Panc1 (cell line): Measurements from ENCODE around the gene NPPA. TPM values are rescaled to one million over a fixed set of nuclear protein-coding genes. Genes with fewer than 3 reads are reported as not detected.

Experiments used
- ATAC-seq: fragments of 200-7000 bp; cut with Tn5 transposase; 2 replicates; pipeline ENCODE4 v1.9.1; 2020; ENCODE audit warnings: mild to moderate bottlenecking, moderate library complexity
- BruUV-seq: library from RNA; stranded (reverse); fragments of 400-500 nt; replicated peaks from 2 replicates; lab custom pipeline; 2021; lab: Mats Ljungman, UMichigan
- CTCF ChIA-PET: fragments of 300-600 bp; sonication (Branson Sonifier 250); formaldehyde crosslinking; loops from one replicate; lab custom pipeline; 2022; ENCODE audit warnings: antibody characterized with exemption; lab: Charles Lee
- POLR2A ChIA-PET: fragments of 300-600 bp; sonication (Branson Sonifier 250); formaldehyde crosslinking; loops from one replicate; lab custom pipeline; 2022; ENCODE audit warnings: antibody characterized with exemption; lab: Charles Lee
- DNase-seq: peaks from one replicate; pipeline ENCODE4 v3.0.0-alpha.2; 2010; ENCODE audit warnings: low read depth, low spot score
- H3K27ac ChIP-seq: 2 replicates; pipeline ENCODE4 v1.5.1; 2011; ENCODE audit warnings: mild to moderate bottlenecking, low read length, inconsistent platforms
- H3K27me3 ChIP-seq: fragments of 200-500 bp; sonication (Bioruptor generic); 2 replicates; pipeline ENCODE4 v1.6.0; 2014; ENCODE audit warnings: low read length, inconsistent platforms; ENCODE audit not compliant: control insufficient read depth, insufficient read depth
- H3K36me3 ChIP-seq: fragments of 200-500 bp; sonication (Bioruptor generic); 2 replicates; pipeline ENCODE4 v1.5.1; 2014; ENCODE audit warnings: inconsistent platforms, mild to moderate bottlenecking, low read length, moderate library complexity; ENCODE audit not compliant: control insufficient read depth, insufficient read depth
- H3K4me1 ChIP-seq: 2 replicates; pipeline ENCODE4 v1.5.1; 2011; ENCODE audit warnings: inconsistent platforms, mild to moderate bottlenecking, low read length, moderate library complexity; ENCODE audit not compliant: control insufficient read depth, insufficient read depth
- H3K4me3 ChIP-seq, 2 experiments: 2 replicates each; pipeline ENCODE4 v1.5.1; 2011 to 2012; ENCODE audit warnings: low read depth in 2 of 2, low read length in 2 of 2, mild to moderate bottlenecking in 2 of 2, inconsistent platforms in 1 of 2, moderate library complexity in 1 of 2
- H3K9me3 ChIP-seq: fragments of 200-500 bp; sonication (Bioruptor generic); 2 replicates; pipeline ENCODE4 v1.5.1; 2014; ENCODE audit warnings: low read depth, mild to moderate bottlenecking, inconsistent platforms, low read length, moderate library complexity; ENCODE audit not compliant: control insufficient read depth, insufficient read depth
- POLR2AphosphoS5 ChIP-seq: IDR thresholded peaks from 2 replicates; pipeline ENCODE4 v1.6.1; 2012; ENCODE audit warnings: mild to moderate bottlenecking, low read depth, low read length, moderate library complexity
- SIN3A ChIP-seq: IDR thresholded peaks from 2 replicates; pipeline ENCODE4 v1.6.1; 2012; ENCODE audit warnings: low read depth, mild to moderate bottlenecking, low read length, moderate library complexity, borderline replicate concordance; ENCODE audit not compliant: insufficient read depth
- TCF7L2 ChIP-seq: IDR thresholded peaks from 2 replicates; pipeline ENCODE4 v1.6.1; 2011; ENCODE audit warnings: mild to moderate bottlenecking, low read depth, low read length, inconsistent platforms
- in situ Hi-C: cut with HindIII; loops from 2 replicates; pipeline ENCODE4 v1.10.0; 2016; ENCODE audit warnings: low sequenced_read_pairs, low pct_unique_long_range_greater_than_20kb
- intact Hi-C: fragments of 100-400 bp; cut with micrococcal nuclease; formaldehyde crosslinking; loops from one replicate; pipeline ENCODE4 v1.10.0; 2022; ENCODE audit not compliant: unreplicated experiment
- total RNA-seq: library from RNA; stranded (reverse); gene quantifications from one replicate; pipeline ENCODE4 v1.2.1, GENCODE V29; 2021; ENCODE audit not compliant: unreplicated experiment
- TF ChIP-seq, protein P1 (sequence below): fragments of 450-650 bp; IDR thresholded peaks from 2 replicates; pipeline ENCODE4 v1.5.1; 2017; ENCODE audit warnings: mild to moderate bottlenecking
- TF ChIP-seq, protein P2 (sequence below), 2 experiments: IDR thresholded peaks; 2 replicates each; pipeline ENCODE4 v1.6.1; 2011 to 2012; ENCODE audit warnings: low read depth in 2 of 2, control low read depth in 1 of 2, low read length in 1 of 2, mild to moderate bottlenecking in 1 of 2, moderate library complexity in 1 of 2; ENCODE audit not compliant: insufficient read depth in 1 of 2

The NPPA gene
- total RNA-seq, 1 experiment from 2014 or later, result not detected

DNA sequence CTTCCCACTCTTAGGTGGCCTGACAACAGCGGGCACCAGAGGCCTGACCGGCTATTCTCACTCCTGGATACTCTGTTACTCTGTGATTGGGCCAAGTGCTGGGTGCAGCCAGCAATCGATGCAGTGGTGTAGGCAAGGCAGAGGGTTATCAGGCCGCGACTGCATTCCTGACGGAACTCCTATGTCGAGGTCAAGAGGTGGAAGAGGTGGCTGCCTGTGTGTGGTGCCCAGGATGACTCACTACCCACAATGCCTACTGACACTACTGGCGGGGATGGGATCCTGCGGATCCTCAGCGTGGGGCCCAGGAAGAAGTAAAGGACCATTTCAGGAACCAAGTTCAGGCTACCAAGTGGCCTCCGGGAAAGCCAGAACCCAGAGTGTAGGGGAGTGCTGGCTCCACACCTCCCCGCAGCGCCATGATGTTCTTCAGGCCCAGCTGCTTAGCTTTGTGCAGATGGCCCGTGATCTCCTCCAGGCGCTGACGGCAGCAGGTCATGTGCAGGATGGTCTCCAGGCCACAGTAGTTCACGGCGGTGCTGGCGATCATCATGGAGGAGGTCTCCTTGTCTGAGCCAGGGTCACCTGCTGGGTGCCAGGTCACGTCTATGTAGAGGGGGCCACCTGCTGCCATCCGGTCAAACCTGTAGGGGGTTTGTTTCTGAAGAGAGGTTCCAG, 46.7 kb downstream of the NPPA start:
- POLR2A ChIA-PET, result no interaction called here
- Histone ChIP-seq H3K36me3 (no peaks in the 10 kb centered on the region; the same call in 1 of the 2 replicates), H3K27ac (no peak overlapping the region), H3K4me1 (peaks cover 26% of the 10 kb centered on the region), H3K9me3 (no peaks in the 10 kb centered on the region), H3K4me3 (no peak overlapping the region), H3K27me3 (no peaks in the 10 kb centered on the region)
- ATAC-seq (no peak), DNase-seq (no peak)
- no TSS peak for BruUV-seq
- TF ChIP-seq SIN3A, result no peak
- no peak for TF ChIP-seq TCF7L2
- TF ChIP-seq, protein P1, sequence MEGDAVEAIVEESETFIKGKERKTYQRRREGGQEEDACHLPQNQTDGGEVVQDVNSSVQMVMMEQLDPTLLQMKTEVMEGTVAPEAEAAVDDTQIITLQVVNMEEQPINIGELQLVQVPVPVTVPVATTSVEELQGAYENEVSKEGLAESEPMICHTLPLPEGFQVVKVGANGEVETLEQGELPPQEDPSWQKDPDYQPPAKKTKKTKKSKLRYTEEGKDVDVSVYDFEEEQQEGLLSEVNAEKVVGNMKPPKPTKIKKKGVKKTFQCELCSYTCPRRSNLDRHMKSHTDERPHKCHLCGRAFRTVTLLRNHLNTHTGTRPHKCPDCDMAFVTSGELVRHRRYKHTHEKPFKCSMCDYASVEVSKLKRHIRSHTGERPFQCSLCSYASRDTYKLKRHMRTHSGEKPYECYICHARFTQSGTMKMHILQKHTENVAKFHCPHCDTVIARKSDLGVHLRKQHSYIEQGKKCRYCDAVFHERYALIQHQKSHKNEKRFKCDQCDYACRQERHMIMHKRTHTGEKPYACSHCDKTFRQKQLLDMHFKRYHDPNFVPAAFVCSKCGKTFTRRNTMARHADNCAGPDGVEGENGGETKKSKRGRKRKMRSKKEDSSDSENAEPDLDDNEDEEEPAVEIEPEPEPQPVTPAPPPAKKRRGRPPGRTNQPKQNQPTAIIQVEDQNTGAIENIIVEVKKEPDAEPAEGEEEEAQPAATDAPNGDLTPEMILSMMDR, result no peak
- TF ChIP-seq POLR2AphosphoS5, result no peak
- TF ChIP-seq, protein P2, sequence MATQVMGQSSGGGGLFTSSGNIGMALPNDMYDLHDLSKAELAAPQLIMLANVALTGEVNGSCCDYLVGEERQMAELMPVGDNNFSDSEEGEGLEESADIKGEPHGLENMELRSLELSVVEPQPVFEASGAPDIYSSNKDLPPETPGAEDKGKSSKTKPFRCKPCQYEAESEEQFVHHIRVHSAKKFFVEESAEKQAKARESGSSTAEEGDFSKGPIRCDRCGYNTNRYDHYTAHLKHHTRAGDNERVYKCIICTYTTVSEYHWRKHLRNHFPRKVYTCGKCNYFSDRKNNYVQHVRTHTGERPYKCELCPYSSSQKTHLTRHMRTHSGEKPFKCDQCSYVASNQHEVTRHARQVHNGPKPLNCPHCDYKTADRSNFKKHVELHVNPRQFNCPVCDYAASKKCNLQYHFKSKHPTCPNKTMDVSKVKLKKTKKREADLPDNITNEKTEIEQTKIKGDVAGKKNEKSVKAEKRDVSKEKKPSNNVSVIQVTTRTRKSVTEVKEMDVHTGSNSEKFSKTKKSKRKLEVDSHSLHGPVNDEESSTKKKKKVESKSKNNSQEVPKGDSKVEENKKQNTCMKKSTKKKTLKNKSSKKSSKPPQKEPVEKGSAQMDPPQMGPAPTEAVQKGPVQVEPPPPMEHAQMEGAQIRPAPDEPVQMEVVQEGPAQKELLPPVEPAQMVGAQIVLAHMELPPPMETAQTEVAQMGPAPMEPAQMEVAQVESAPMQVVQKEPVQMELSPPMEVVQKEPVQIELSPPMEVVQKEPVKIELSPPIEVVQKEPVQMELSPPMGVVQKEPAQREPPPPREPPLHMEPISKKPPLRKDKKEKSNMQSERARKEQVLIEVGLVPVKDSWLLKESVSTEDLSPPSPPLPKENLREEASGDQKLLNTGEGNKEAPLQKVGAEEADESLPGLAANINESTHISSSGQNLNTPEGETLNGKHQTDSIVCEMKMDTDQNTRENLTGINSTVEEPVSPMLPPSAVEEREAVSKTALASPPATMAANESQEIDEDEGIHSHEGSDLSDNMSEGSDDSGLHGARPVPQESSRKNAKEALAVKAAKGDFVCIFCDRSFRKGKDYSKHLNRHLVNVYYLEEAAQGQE (IDR thresholded peaks at IDR 0.05; ENCODE audit: insufficient read depth in 1 of 2, low read depth in 2 of 2, low read length in 1 of 2), result no peak
- intact Hi-C loops (no loop called here), in situ Hi-C loops (no loop called here)
- CTCF ChIA-PET, result no interaction called here

DNA sequence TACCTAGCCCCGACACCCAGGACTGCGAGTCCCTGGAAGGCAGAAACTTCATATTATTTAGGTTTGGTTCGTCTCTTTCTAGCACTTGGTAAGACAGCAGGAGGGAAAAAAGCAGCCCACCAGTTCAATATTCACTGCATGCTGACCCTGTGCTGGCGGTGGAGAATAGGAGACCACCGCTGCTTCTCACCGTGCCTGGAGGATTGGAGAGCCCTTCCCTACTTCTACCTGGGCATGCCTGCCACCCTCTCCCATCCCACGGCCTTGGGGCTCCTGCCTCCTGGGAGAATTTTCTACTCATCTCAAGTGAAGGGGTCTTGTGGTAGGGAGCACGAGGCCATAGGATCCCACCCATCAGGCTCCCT, 47.2 kb downstream of the NPPA start:
- BruUV-seq, result no TSS peak
- Histone ChIP-seq H3K4me3 (no peak overlapping the region), H3K9me3 (no peaks in the 10 kb centered on the region), H3K27me3 (no peaks in the 10 kb centered on the region), H3K36me3 (no peaks in the 10 kb centered on the region; the same call in 1 of the 2 replicates), H3K27ac (no peak overlapping the region), H3K4me1 (peaks cover 26% of the 10 kb centered on the region)
- DNase-seq (no peak), ATAC-seq (no peak)
- intact Hi-C loops (no loop called here), in situ Hi-C loops (no loop called here)
- ChIA-PET POLR2A (no interaction called here), CTCF (no interaction called here)
- TF ChIP-seq SIN3A (no peak), POLR2AphosphoS5 (no peak), TCF7L2 (no peak)
- TF ChIP-seq, protein P2 (IDR thresholded peaks at IDR 0.05; ENCODE audit: insufficient read depth in 1 of 2, low read depth in 2 of 2, low read length in 1 of 2), result no peak
- TF ChIP-seq, protein P1, result no peak
